ENCODE results near the gene GDF7.
A peak's percentile ranks its signal among the peaks of the same experiment; 100 is the strongest.

- TF ChIP-seq SUZ12 (IDR thresholded peaks at IDR 0.05) = no peak
- TF ChIP-seq NFRKB (IDR thresholded peaks at IDR 0.05) = no peak
- no peak for TF ChIP-seq TARDBP (IDR thresholded peaks at IDR 0.05)
- no peak for TF ChIP-seq ZNF384 (IDR thresholded peaks at IDR 0.05)
- no peak for TF ChIP-seq FOXM1 (IDR thresholded peaks at IDR 0.05; ENCODE audit: borderline replicate concordance)
- no peak for TF ChIP-seq FOXA1 (IDR thresholded peaks at IDR 0.05)
- no peak for TF ChIP-seq FOXK2 (IDR thresholded peaks at IDR 0.05)
- peak; percentile 47; the same call in 1 of the 2 replicates for TF ChIP-seq L3MBTL2 (conservative IDR thresholded peaks at IDR 0.05)
- TF ChIP-seq ELF4 (IDR thresholded peaks at IDR 0.05) = no peak
- no peak for TF ChIP-seq SP1 (IDR thresholded peaks at IDR 0.05)
Measured at GRCh38 chr2:20667531-20668401, 822 bp downstream of the GDF7 start.
